Placental pericyte (primary cell): Measurements from ENCODE around the gene PGAM1. TPM values are rescaled to one million over a fixed set of nuclear protein-coding genes. Genes with fewer than 3 reads are reported as not detected.

Experiments used
- small RNA-seq: library from RNA; depleted of rRNA; stranded (forward); fragments of <200 nt; gene quantifications from one replicate; pipeline ENCODE3, GENCODE V24; 2012; ENCODE audit warnings: low replicate concordance
- total RNA-seq: library from RNA; depleted of rRNA; stranded (reverse); fragments of >200 nt; gene quantifications from 2 replicates; pipeline ENCODE4 v1.2.3, GENCODE V29; 2012

The PGAM1 gene
- total RNA-seq = 274 and 654 TPM in 2 replicates

GRCh38 chr10:97425964-97426775, at the start of gene PGAM1:
TSS of gene PGAM1 (plus strand) at chr10:97426191. CDS start at chr10:97426308, 117 bp downstream.

GRCh38 chr10:97400665-97401454, 25.1 kb upstream of the PGAM1 start, which contains the start of gene RRP12:
TSS of gene RRP12 (minus strand) at chr10:97401340. CDS start at chr10:97401231, 109 bp downstream.

GRCh38 chr10:97445722-97446639, 20.0 kb downstream of the PGAM1 start, which contains the start of the genes EXOSC1 and ZDHHC16:
TSS of gene EXOSC1 (minus strand) at chr10:97446006. CDS start at chr10:97445985, 21 bp downstream.
TSS of gene ZDHHC16 (plus strand) at chr10:97446175. CDS start at chr10:97451676, 5,501 bp downstream.

Small RNAs within 50 kb of the gene (small RNA-seq; reads per million reads assigned to genes)
- gene RF00019 = not detected

Other genes starting within 250 kb of the PGAM1 start
- gene SLIT1, start 240.2 kb upstream of the PGAM1 start, total RNA-seq = 0.14 TPM in 1 of 2 replicates, not detected in the other
- 2.8 and 15.2 TPM in 2 replicates for gene ARHGAP19, start 133.6 kb upstream of the PGAM1 start, total RNA-seq
- 0.86 and 1.8 TPM in 2 replicates for gene FRAT1, start 106.9 kb upstream of the PGAM1 start, total RNA-seq
- 3.9 and 6.0 TPM in 2 replicates for gene FRAT2, start 91.5 kb upstream of the PGAM1 start, total RNA-seq
- 31.1 and 50.0 TPM in 2 replicates for gene RRP12, start 24.9 kb upstream of the PGAM1 start, total RNA-seq
- gene EXOSC1, start 19.8 kb downstream of the PGAM1 start, total RNA-seq = 48.1 and 54.1 TPM in 2 replicates
- gene ZDHHC16, start 20.0 kb downstream of the PGAM1 start, total RNA-seq = 55.1 and 92.6 TPM in 2 replicates
- 66.7 and 102 TPM in 2 replicates for gene MMS19, start 72.2 kb downstream of the PGAM1 start, total RNA-seq
- 41.6 and 54.0 TPM in 2 replicates for gene UBTD1, start 72.7 kb downstream of the PGAM1 start, total RNA-seq
- gene ANKRD2, start 146.6 kb downstream of the PGAM1 start, total RNA-seq = not detected in 2 replicates
- gene HOGA1, start 158.2 kb downstream of the PGAM1 start, total RNA-seq = 0.14 and 0.44 TPM in 2 replicates
- not detected in 2 replicates for gene C10orf62, start 163.5 kb downstream of the PGAM1 start, total RNA-seq
- gene MORN4, start 207.3 kb downstream of the PGAM1 start, total RNA-seq = 4.6 and 5.7 TPM in 2 replicates
- gene PI4K2A, start 214.5 kb downstream of the PGAM1 start, total RNA-seq = 29.5 and 30.2 TPM in 2 replicates